ENCODE results near the gene PCDHA2. TPM values are rescaled to one million over a fixed set of nuclear protein-coding genes. Genes with fewer than 3 reads are reported as not detected.
A peak's percentile ranks its signal among the peaks of the same experiment; 100 is the strongest.
"Not testable (repeated sequence)": the region's sequence is repeated elsewhere in the genome, so short reads cannot be mapped to it uniquely, and the experiment has no call there.

Gene PCDHA2
- polyA plus RNA-seq, 1 donor from 2014 or later: 8.7 TPM

- H3K9me3 ChIP-seq (ENCODE audit: low read length): peaks cover 69% of the 10 kb centered on the region
- H2AFZ ChIP-seq (ENCODE audit: low read depth, low read length): not testable (repeated sequence)
Observed at GRCh38 chr5:140796072-140796717, 1.5 kb downstream of the PCDHA2 start.

GRCh38 chr5:140796718-140797095 lies 2.1 kb downstream of the PCDHA2 start:
- TF ChIP-seq SMC3 (conservative IDR thresholded peaks at IDR 0.05; ENCODE audit: poor library complexity) (no peak), EZH2 (IDR thresholded peaks at IDR 0.05; ENCODE audit: borderline replicate concordance, insufficient read depth, low read length, poor library complexity, severe bottlenecking) (no peak), TAF1 (IDR thresholded peaks at IDR 0.05; ENCODE audit: low read depth) (no peak), POLR2AphosphoS5 (IDR thresholded peaks at IDR 0.05) (no peak), MXI1 (conservative IDR thresholded peaks at IDR 0.05; ENCODE audit: poor library complexity, severe bottlenecking) (no peak), CTCF (IDR thresholded peaks at IDR 0.05; ENCODE audit: poor library complexity, severe bottlenecking) (no peak), EP300 (conservative IDR thresholded peaks at IDR 0.05; ENCODE audit: poor library complexity, severe bottlenecking) (no peak), REST (IDR thresholded peaks at IDR 0.05; ENCODE audit: borderline replicate concordance) (no peak), RAD21 (conservative IDR thresholded peaks at IDR 0.05) (no peak)
- Histone ChIP-seq H3K36me3 (ENCODE audit: insufficient read depth, low read length) (peaks cover 26% of the 10 kb centered on the region), H3F3A (ENCODE audit: insufficient read depth, low read length, poor library complexity, severe bottlenecking) (no peaks in the 10 kb centered on the region), H3K4me3 (ENCODE audit: low read length) (peak overlapping the region; percentile 59), H3K27ac (ENCODE audit: low read length) (no peak overlapping the region), H3K9ac (ENCODE audit: low read length) (no peak overlapping the region), H3K9me2 (ENCODE audit: insufficient read depth, low read length) (no peaks in the 10 kb centered on the region), H3K4me2 (ENCODE audit: low read length) (no peak overlapping the region), H3K9me3 (ENCODE audit: low read length) (peaks cover 71% of the 10 kb centered on the region), H4K20me1 (ENCODE audit: insufficient read depth) (no peaks in the 10 kb centered on the region), H3K79me2 (replicated peaks; ENCODE audit: insufficient read depth, low read length) (peaks cover 5% of the 10 kb centered on the region), H3K27me3 (ENCODE audit: insufficient read depth, low read depth, low read length) (no peaks in the 10 kb centered on the region), H2AFZ (ENCODE audit: low read depth, low read length) (no peak overlapping the region)

More at GRCh38 chr5:140796072-140796717, 1.5 kb downstream of the PCDHA2 start:
- H3K4me2 ChIP-seq (ENCODE audit: low read length); H3F3A ChIP-seq (ENCODE audit: insufficient read depth, low read length, poor library complexity, severe bottlenecking); H3K27me3 ChIP-seq (ENCODE audit: insufficient read depth, low read depth, low read length); H4K20me1 ChIP-seq (ENCODE audit: insufficient read depth); H3K9ac ChIP-seq (ENCODE audit: low read length); H3K27ac ChIP-seq (ENCODE audit: low read length); H3K79me2 ChIP-seq (replicated peaks; ENCODE audit: insufficient read depth, low read length); H3K9me2 ChIP-seq (ENCODE audit: insufficient read depth, low read length): not testable (repeated sequence)
- peaks cover 22% of the 10 kb centered on the region for H3K36me3 ChIP-seq (ENCODE audit: insufficient read depth, low read length)
- H3K4me3 ChIP-seq (ENCODE audit: low read length): peak overlapping the region; percentile 59

Data from neural cell (in vitro differentiated cells).